Upper lobe of left lung (tissue), 6 donors: ENCODE results near the gene RNF13. TPM values are rescaled to one million over a fixed set of nuclear protein-coding genes. Genes with fewer than 3 reads are reported as not detected.

Source experiments
- ATAC-seq, 2 donors: fragments of 200-7000 bp; cut with Tn5 transposase; one replicate each; pipeline ENCODE4 v1.9.1; 2022; ENCODE audit warnings: mild to moderate bottlenecking in 2 of 2, moderate library complexity in 2 of 2; ENCODE audit not compliant: low FRiP score in 2 of 2
- DNase-seq, 2 donors: peaks; one replicate each; pipeline ENCODE4 v3.0.0-alpha.2; 2019 to 2020
- H3K27ac ChIP-seq, 4 donors: fragments of 200-600 bp; sonication (generic); one replicate each; pipeline ENCODE4 v1.5.1; 2016 to 2019
- H3K27me3 ChIP-seq, 4 donors: fragments of 200-600 bp; sonication (generic); one replicate each; pipeline ENCODE4 v1.5.1; 2017 to 2019
- H3K36me3 ChIP-seq, 4 donors: fragments of 200-600 bp; sonication (generic); one replicate each; pipeline ENCODE4 v1.5.1; 2016 to 2019
- H3K4me1 ChIP-seq, 4 donors: fragments of 200-600 bp; sonication (generic); one replicate each; pipeline ENCODE4 v1.5.1; 2018 to 2019
- H3K4me3 ChIP-seq, 4 donors: fragments of 200-600 bp; sonication (generic); one replicate each; pipeline ENCODE4 v1.5.1; 2017 to 2019; ENCODE audit warnings: mild to moderate bottlenecking in 2 of 4, moderate library complexity in 1 of 4
- H3K9me3 ChIP-seq, 4 donors: fragments of 200-600 bp; sonication (generic); one replicate each; pipeline ENCODE4 v1.5.1; 2018 to 2019
- CTCF ChIP-seq, 6 experiments: fragments of 450-650 bp in 4 of 6; fragments of 200-600 bp in 2 of 6; sonication (generic) in 2 of 6; IDR thresholded peaks; one replicate each; pipeline ENCODE4 v1.5.1; 2016 to 2019; ENCODE audit warnings: antibody characterized with exemption in 6 of 6
- EP300 ChIP-seq, 4 donors: sonication (generic); formaldehyde crosslinking; IDR thresholded peaks; one replicate each; pipeline ENCODE4 v1.5.1; 2017; ENCODE audit warnings: antibody characterized with exemption in 4 of 4, control low read depth in 2 of 4
- POLR2A ChIP-seq, 4 donors: fragments of 450-650 bp; IDR thresholded peaks; one replicate each; pipeline ENCODE4 v1.5.1; 2016 to 2017; ENCODE audit warnings: antibody characterized with exemption in 4 of 4, mild to moderate bottlenecking in 2 of 4
- POLR2AphosphoS5 ChIP-seq, 2 donors: sonication (generic); formaldehyde crosslinking; IDR thresholded peaks; one replicate each; pipeline ENCODE4 v1.5.1; 2017; ENCODE audit warnings: antibody characterized with exemption in 2 of 2
- WGBS, 2 donors: methylation state at CpG; one replicate each; pipeline ENCODE4 v1.1.5; 2017 to 2018; 5-methylcytosine and 5-hydroxymethylcytosine counted together
- total RNA-seq, 6 donors: library from RNA; depleted of rRNA in 4 of 6; stranded (reverse); fragments of >200 nt in 4 of 6; gene quantifications; one replicate each; pipeline versions ENCODE4 v1.1.0 to v1.2.1, GENCODE V29; 2016 to 2021
- donor health status: DM: no; HTN: no; CAD: no; lungs with moderate emphysema.
- donor health status: DM: no; HTN: yes; CAD: no; lungs with severe emphysema.

RNF13 gene
- total RNA-seq, 6 donors from 2014 or later: 50.2 to 136 (median 101) TPM

- Histone ChIP-seq H3K4me1 (peaks cover 6 to 28% (median 11%) of the 10 kb centered on the region in 4 donors), H3K9me3 (peaks cover 0 to under 1% (median under 1%) of the 10 kb centered on the region in 4 donors), H3K36me3 (peaks cover 0 to 21% (median 7%) of the 10 kb centered on the region in 4 donors), H3K27ac (no peak overlapping the region), H3K4me3 (no peak overlapping the region), H3K27me3 (no peaks in the 10 kb centered on the region)
- 90 to 95% methylated on average over 2 of the region's 2 CpGs for WGBS, 2 donors
- ATAC-seq (no peak), DNase-seq (no peak)
- TF ChIP-seq POLR2AphosphoS5 (IDR thresholded peaks at IDR 0.05) (no peak), EP300 (IDR thresholded peaks at IDR 0.05) (no peak), POLR2A (IDR thresholded peaks at IDR 0.05) (no peak), CTCF (IDR thresholded peaks at IDR 0.05) (no peak)
Observed at GRCh38 chr3:149843502-149843901, 30.5 kb downstream of the RNF13 start.

- no peaks in the 10 kb centered on the region for H3K9me3 ChIP-seq
- H3K4me1 ChIP-seq: peaks cover 6 to 34% (median 11%) of the 10 kb centered on the region in 4 donors
- no peak overlapping the region for H3K27ac ChIP-seq
- no peak for TF ChIP-seq POLR2AphosphoS5 (IDR thresholded peaks at IDR 0.05)
- TF ChIP-seq CTCF (IDR thresholded peaks at IDR 0.05): no peak
- TF ChIP-seq POLR2A (IDR thresholded peaks at IDR 0.05): no peak
- no peak for TF ChIP-seq EP300 (IDR thresholded peaks at IDR 0.05)
- no peaks in the 10 kb centered on the region for H3K27me3 ChIP-seq
- no peak for DNase-seq
- peaks cover 0 to 20% (median 7%) of the 10 kb centered on the region in 4 donors for H3K36me3 ChIP-seq
- ATAC-seq: no peak
- WGBS, 2 donors: 84 to 92% methylated on average over 2 of the region's 2 CpGs
- no peak overlapping the region for H3K4me3 ChIP-seq
Observed at GRCh38 chr3:149844091-149844490, 31.1 kb downstream of the RNF13 start.

GRCh38 chr3:149845570-149846244, 32.7 kb downstream of the RNF13 start:
- Histone ChIP-seq H3K9me3 (no peaks in the 10 kb centered on the region), H3K4me3 (no peak overlapping the region), H3K36me3 (peaks cover 0 to 23% (median 7%) of the 10 kb centered on the region in 4 donors), H3K27me3 (no peaks in the 10 kb centered on the region), H3K4me1 (peaks cover 6 to 34% (median 7%) of the 10 kb centered on the region in 4 donors), H3K27ac (no peak overlapping the region)
- DNase-seq (no peak), ATAC-seq (no peak)
- 81% methylated on average over 1 of the region's 1 CpG for WGBS, 2 donors
- TF ChIP-seq CTCF (IDR thresholded peaks at IDR 0.05): no peak
- TF ChIP-seq EP300 (IDR thresholded peaks at IDR 0.05): no peak
- TF ChIP-seq POLR2AphosphoS5 (IDR thresholded peaks at IDR 0.05): no peak
- TF ChIP-seq POLR2A (IDR thresholded peaks at IDR 0.05): no peak

- DNase-seq (no peak), ATAC-seq (peak in 1 of 2 donors; percentile 48)
- Histone ChIP-seq H3K4me3 (no peak overlapping the region), H3K27ac (peak overlapping the region in 1 of 4 donors; percentile 50), H3K9me3 (no peaks in the 10 kb centered on the region), H3K4me1 (peaks cover 0 to 24% (median 2%) of the 10 kb centered on the region in 4 donors), H3K27me3 (no peaks in the 10 kb centered on the region), H3K36me3 (peaks cover 0 to 30% (median 9%) of the 10 kb centered on the region in 4 donors)
- no peak for TF ChIP-seq EP300 (IDR thresholded peaks at IDR 0.05)
- no peak for TF ChIP-seq POLR2A (IDR thresholded peaks at IDR 0.05)
- TF ChIP-seq CTCF (IDR thresholded peaks at IDR 0.05): no peak
- no peak for TF ChIP-seq POLR2AphosphoS5 (IDR thresholded peaks at IDR 0.05)
- whole genome bisulfite sequencing, 2 donors: 48 to 75% methylated on average over 1 of the region's 1 CpG
Observed at GRCh38 chr3:149848238-149848637, 35.2 kb downstream of the RNF13 start.

GRCh38 chr3:149848688-149849087, 35.7 kb downstream of the RNF13 start:
- TF ChIP-seq POLR2A (IDR thresholded peaks at IDR 0.05) (no peak), CTCF (IDR thresholded peaks at IDR 0.05) (no peak), EP300 (IDR thresholded peaks at IDR 0.05) (no peak), POLR2AphosphoS5 (IDR thresholded peaks at IDR 0.05) (no peak)
- Histone ChIP-seq H3K27ac (peak overlapping the region in 1 of 4 donors; percentile 32), H3K9me3 (no peaks in the 10 kb centered on the region), H3K27me3 (no peaks in the 10 kb centered on the region), H3K36me3 (peaks cover 0 to 30% (median 9%) of the 10 kb centered on the region in 4 donors), H3K4me1 (peaks cover 0 to 19% (median 2%) of the 10 kb centered on the region in 4 donors), H3K4me3 (no peak overlapping the region)
- ATAC-seq (no peak), DNase-seq (no peak)
- 70 to 84% methylated on average over 1 of the region's 1 CpG for WGBS, 2 donors
